Osteocyte (in vitro differentiated cells): ENCODE measurements around the gene RIT2. TPM values are rescaled to one million over a fixed set of nuclear protein-coding genes. Genes with fewer than 3 reads are reported as not detected.

Experiments used
- DNase-seq: peaks from one replicate; pipeline ENCODE4 v3.0.0; 2021; ENCODE audit warnings: mixed read lengths; ENCODE audit not compliant: unreplicated experiment; ENCODE audit errors: extremely low spot score
- H3K27ac Mint-ChIP-seq: one replicate; pipeline ENCODE4 v1.8.0; 2021; ENCODE audit warnings: mild to moderate bottlenecking, mixed read lengths; ENCODE audit not compliant: unreplicated experiment
- H3K27me3 Mint-ChIP-seq: one replicate; pipeline ENCODE4 v1.8.0; 2021; ENCODE audit warnings: mixed read lengths; ENCODE audit not compliant: unreplicated experiment
- H3K36me3 Mint-ChIP-seq: one replicate; pipeline ENCODE4 v1.8.0; 2021; ENCODE audit warnings: mixed read lengths; ENCODE audit not compliant: unreplicated experiment
- H3K4me1 Mint-ChIP-seq: one replicate; pipeline ENCODE4 v1.8.0; 2021; ENCODE audit warnings: mixed read lengths; ENCODE audit not compliant: unreplicated experiment
- H3K4me3 Mint-ChIP-seq: one replicate; pipeline ENCODE4 v1.8.0; 2021; ENCODE audit warnings: mild to moderate bottlenecking, moderate library complexity, mixed read lengths; ENCODE audit not compliant: unreplicated experiment
- H3K9me3 Mint-ChIP-seq: one replicate; pipeline ENCODE4 v1.8.0; 2021; ENCODE audit warnings: mixed read lengths; ENCODE audit not compliant: unreplicated experiment
- CTCF ChIP-seq: fragments of 200-600 bp; sonication (generic); IDR thresholded peaks from 2 replicates; pipeline ENCODE4 v1.5.0; 2021; ENCODE audit warnings: antibody characterized with exemption, mild to moderate bottlenecking, moderate library complexity
- total RNA-seq: library from RNA; stranded (reverse); gene quantifications from 2 replicates; pipeline ENCODE4 v1.2.1, GENCODE V29; 2021

Gene RIT2
- total RNA-seq, 1 donor from 2014 or later = not detected

- no peak for DNase-seq
- Mint-ChIP-seq H3K9me3 (peaks cover 9% of the 10 kb centered on the region), H3K4me3 (no peak overlapping the region), H3K27me3 (no peaks in the 10 kb centered on the region), H3K36me3 (no peaks in the 10 kb centered on the region), H3K27ac (no peak overlapping the region), H3K4me1 (no peaks in the 10 kb centered on the region)
- TF ChIP-seq CTCF = no peak
Measured at GRCh38 chr18:42773870-42774269, 341.6 kb downstream of the RIT2 start.

- Mint-ChIP-seq H3K9me3 (peaks cover 9% of the 10 kb centered on the region), H3K27me3 (no peaks in the 10 kb centered on the region)
- DNase-seq = no peak
Measured at GRCh38 chr18:42771936-42772335, 343.5 kb downstream of the RIT2 start.

GRCh38 chr18:42765302-42765701, 350.2 kb downstream of the RIT2 start:
- Mint-ChIP-seq H3K9me3 (peaks cover 5% of the 10 kb centered on the region), H3K4me1 (no peaks in the 10 kb centered on the region), H3K36me3 (no peaks in the 10 kb centered on the region), H3K27ac (no peak overlapping the region), H3K27me3 (no peaks in the 10 kb centered on the region), H3K4me3 (no peak overlapping the region)
- no peak for DNase-seq
- no peak for TF ChIP-seq CTCF

More at GRCh38 chr18:42771936-42772335, 343.5 kb downstream of the RIT2 start:
- no peak for TF ChIP-seq CTCF
- H3K36me3 Mint-ChIP-seq = no peaks in the 10 kb centered on the region
- H3K27ac Mint-ChIP-seq = no peak overlapping the region
- no peaks in the 10 kb centered on the region for H3K4me1 Mint-ChIP-seq
- no peak overlapping the region for H3K4me3 Mint-ChIP-seq

GRCh38 chr18:42760290-42760689, 355.2 kb downstream of the RIT2 start:
- DNase-seq = no peak
- Mint-ChIP-seq H3K27me3 (no peaks in the 10 kb centered on the region), H3K27ac (no peak overlapping the region), H3K36me3 (no peaks in the 10 kb centered on the region), H3K4me1 (no peaks in the 10 kb centered on the region), H3K4me3 (no peak overlapping the region), H3K9me3 (no peaks in the 10 kb centered on the region)
- no peak for TF ChIP-seq CTCF

- Mint-ChIP-seq H3K27me3 (no peaks in the 10 kb centered on the region), H3K4me3 (no peak overlapping the region), H3K27ac (no peak overlapping the region), H3K4me1 (no peaks in the 10 kb centered on the region), H3K36me3 (no peaks in the 10 kb centered on the region), H3K9me3 (no peaks in the 10 kb centered on the region)
- DNase-seq = no peak
- TF ChIP-seq CTCF = no peak
Measured at GRCh38 chr18:42758852-42759251, 356.6 kb downstream of the RIT2 start.
